Measurements from ENCODE around the gene RFXAP. TPM values are rescaled to one million over a fixed set of nuclear protein-coding genes. Genes with fewer than 3 reads are reported as not detected.
"Not testable (repeated sequence)": the region's sequence is repeated elsewhere in the genome, so short reads cannot be mapped to it uniquely, and the experiment has no call there.

Gene RFXAP
- total RNA-seq (2014; rRNA removed; shearing (Covaris generic)), result 1.1 and 1.2 TPM in 2 replicates
- 7.4 and 8.6 TPM in 2 replicates for polyA plus RNA-seq (2015; cell fraction: cytosol; rRNA removed)
- polyA plus RNA-seq (2015; cell fraction: nucleus; rRNA removed), result 19.9 and 25.4 TPM in 2 replicates

- peak; percentile 83 for DNase-seq (ENCODE audit: low read depth, low spot score)
- in situ Hi-C loops (cut with HindIII; ENCODE audit: low pct_unique_long_range_greater_than_20kb, low sequenced_read_pairs), result no loop called here
Observed at GRCh38 chr13:36818804-36819738, at the start of gene RFXAP. RFXAP (plus strand) TSS chr13:36819222; CDS start chr13:36819358, 136 bp downstream.

GRCh38 chr13:36769545-36769944 is 49.5 kb upstream of the RFXAP start:
- no peak for DNase-seq (ENCODE audit: low read depth, low spot score)
- in situ Hi-C loops (cut with HindIII; ENCODE audit: low pct_unique_long_range_greater_than_20kb, low sequenced_read_pairs), result no loop called here

GRCh38 chr13:36770741-36771140 is 48.3 kb upstream of the RFXAP start:
- in situ Hi-C loops (cut with HindIII; ENCODE audit: low pct_unique_long_range_greater_than_20kb, low sequenced_read_pairs), result no loop called here
- no peak for DNase-seq (ENCODE audit: low read depth, low spot score)

- DNase-seq (ENCODE audit: low read depth, low spot score), result no peak
- in situ Hi-C loops (cut with HindIII; ENCODE audit: low pct_unique_long_range_greater_than_20kb, low sequenced_read_pairs), result no loop called here
Observed at GRCh38 chr13:36772853-36773252, 46.2 kb upstream of the RFXAP start.

- DNase-seq (ENCODE audit: low read depth, low spot score), result no peak
- in situ Hi-C loops (cut with HindIII; ENCODE audit: low pct_unique_long_range_greater_than_20kb, low sequenced_read_pairs), result no loop called here
Observed at GRCh38 chr13:36774931-36775330, 44.1 kb upstream of the RFXAP start.

- DNase-seq (ENCODE audit: low read depth, low spot score), result no peak
Observed at GRCh38 chr13:36776175-36776574, 42.8 kb upstream of the RFXAP start.

GRCh38 chr13:36778083-36778671 is 40.8 kb upstream of the RFXAP start:
- DNase-seq (ENCODE audit: low read depth, low spot score), result no peak
- in situ Hi-C loops (cut with HindIII; ENCODE audit: low pct_unique_long_range_greater_than_20kb, low sequenced_read_pairs), result no loop called here

More at GRCh38 chr13:36776175-36776574, 42.8 kb upstream of the RFXAP start:
- in situ Hi-C loops (cut with HindIII; ENCODE audit: low pct_unique_long_range_greater_than_20kb, low sequenced_read_pairs), result no loop called here

- no peak for DNase-seq (ENCODE audit: low read depth, low spot score)
- in situ Hi-C loops (cut with HindIII; ENCODE audit: low pct_unique_long_range_greater_than_20kb, low sequenced_read_pairs), result no loop called here
Observed at GRCh38 chr13:36783890-36784289, 35.1 kb upstream of the RFXAP start.

GRCh38 chr13:36786175-36786574 is 32.8 kb upstream of the RFXAP start:
- in situ Hi-C loops (cut with HindIII; ENCODE audit: low pct_unique_long_range_greater_than_20kb, low sequenced_read_pairs); DNase-seq (ENCODE audit: low read depth, low spot score): not testable (repeated sequence)

GRCh38 chr13:36787181-36787580 is 31.8 kb upstream of the RFXAP start:
- DNase-seq (ENCODE audit: low read depth, low spot score), result no peak
- in situ Hi-C loops (cut with HindIII; ENCODE audit: low pct_unique_long_range_greater_than_20kb, low sequenced_read_pairs), result no loop called here

GRCh38 chr13:36788276-36788675 is 30.7 kb upstream of the RFXAP start:
- DNase-seq (ENCODE audit: low read depth, low spot score), result no peak
- in situ Hi-C loops (cut with HindIII; ENCODE audit: low pct_unique_long_range_greater_than_20kb, low sequenced_read_pairs), result no loop called here

GRCh38 chr13:36789061-36789460 is 30.0 kb upstream of the RFXAP start:
- DNase-seq (ENCODE audit: low read depth, low spot score), result no peak
- in situ Hi-C loops (cut with HindIII; ENCODE audit: low pct_unique_long_range_greater_than_20kb, low sequenced_read_pairs), result no loop called here

- no peak for DNase-seq (ENCODE audit: low read depth, low spot score)
- in situ Hi-C loops (cut with HindIII; ENCODE audit: low pct_unique_long_range_greater_than_20kb, low sequenced_read_pairs), result no loop called here
Observed at GRCh38 chr13:36789730-36790129, 29.3 kb upstream of the RFXAP start.

- DNase-seq (ENCODE audit: low read depth, low spot score), result no peak
- in situ Hi-C loops (cut with HindIII; ENCODE audit: low pct_unique_long_range_greater_than_20kb, low sequenced_read_pairs), result no loop called here
Observed at GRCh38 chr13:36794706-36795105, 24.3 kb upstream of the RFXAP start.

GRCh38 chr13:36795463-36795862 is 23.6 kb upstream of the RFXAP start:
- no peak for DNase-seq (ENCODE audit: low read depth, low spot score)
- in situ Hi-C loops (cut with HindIII; ENCODE audit: low pct_unique_long_range_greater_than_20kb, low sequenced_read_pairs), result no loop called here

GRCh38 chr13:36796052-36796451 is 23.0 kb upstream of the RFXAP start:
- in situ Hi-C loops (cut with HindIII; ENCODE audit: low pct_unique_long_range_greater_than_20kb, low sequenced_read_pairs), result no loop called here
- DNase-seq (ENCODE audit: low read depth, low spot score), result no peak

- DNase-seq (ENCODE audit: low read depth, low spot score), result no peak
Observed at GRCh38 chr13:36801035-36801434, 18.0 kb upstream of the RFXAP start.

GRCh38 chr13:36804588-36804987 is 14.4 kb upstream of the RFXAP start:
- in situ Hi-C loops (cut with HindIII; ENCODE audit: low pct_unique_long_range_greater_than_20kb, low sequenced_read_pairs), result no loop called here
- no peak for DNase-seq (ENCODE audit: low read depth, low spot score)

More at GRCh38 chr13:36801035-36801434, 18.0 kb upstream of the RFXAP start:
- in situ Hi-C loops (cut with HindIII; ENCODE audit: low pct_unique_long_range_greater_than_20kb, low sequenced_read_pairs), result no loop called here

- no peak for DNase-seq (ENCODE audit: low read depth, low spot score)
- in situ Hi-C loops (cut with HindIII; ENCODE audit: low pct_unique_long_range_greater_than_20kb, low sequenced_read_pairs), result no loop called here
Observed at GRCh38 chr13:36806102-36806501, 12.9 kb upstream of the RFXAP start.

All from SK-MEL-5 (cell line).